Uterus (tissue), 2 donors: ENCODE results near the gene PCED1B.

Experiments used
- CTCF ChIP-seq, 4 experiments: fragments of 200-600 bp in 2 of 4; fragments of 450-650 bp in 2 of 4; sonication (generic) in 2 of 4; IDR thresholded peaks; one replicate each; pipeline ENCODE4 v1.5.1; 2016 to 2019; ENCODE audit warnings: antibody characterized with exemption in 4 of 4, mild to moderate bottlenecking in 2 of 4, moderate library complexity in 1 of 4
- POLR2A ChIP-seq, 2 donors: fragments of 450-650 bp; IDR thresholded peaks; one replicate each; pipeline ENCODE4 v1.6.1; 2016; ENCODE audit warnings: antibody characterized with exemption in 2 of 2, mild to moderate bottlenecking in 1 of 2, moderate library complexity in 1 of 2

- TF ChIP-seq CTCF (IDR thresholded peaks at IDR 0.05) (no peak), POLR2A (IDR thresholded peaks at IDR 0.05) (no peak)
These were observed 197.3 kb downstream of the PCED1B start for GRCh38 chr12:47276621-47277309.
